Adipose tissue (tissue), 3 donors: ENCODE measurements around the gene CAND2. TPM values are rescaled to one million over a fixed set of nuclear protein-coding genes. Genes with fewer than 3 reads are reported as not detected.

ENCODE experiments used
- H3K27ac ChIP-seq: one replicate; pipeline ENCODE4 v1.5.1; 2013; ENCODE audit warnings: low read depth, low read length
- WGBS, 3 donors: extraction: QIAGEN DNeasy Blood & Tissue Kit; methylation state at CpG; one replicate each; pipeline ENCODE4 v1.1.7; 2013; 5-methylcytosine and 5-hydroxymethylcytosine counted together
- polyA plus RNA-seq, 3 donors: library from polyadenylated mRNA; stranded (reverse); fragments of 200-250 nt; gene quantifications; one replicate each; pipeline ENCODE4 v1.2.3, GENCODE V29; 2013
- donor health status: healthy with polysubstance abuse.
- donor health status: Bipolar disorder and iron deficiency.
- donor health status: healthy.

The CAND2 gene
- 1 to 10 TPM in 2 of 3 donors, under 1 TPM in 1; 0.79 to 2.0 (median 1.1) TPM for polyA plus RNA-seq

GRCh38 chr3:12796171-12797123 is at the start of gene CAND2:
TSS of gene CAND2 (plus strand) at chr3:12796680. CDS start at chr3:12796721, 41 bp downstream.
- WGBS, 3 donors, result 7 to 9% (median 7%) methylated on average over 50 to 61 of the region's 61 CpGs
- no peak within 1 kb of the TSS for H3K27ac ChIP-seq

GRCh38 chr3:12748477-12748876 is 48.0 kb upstream of the CAND2 start:
- no peak overlapping the region for H3K27ac ChIP-seq
- whole genome bisulfite sequencing, 3 donors, result 90 to 95% (median 94%) methylated on average over 5 of the region's 5 CpGs

- WGBS, 3 donors, result 11 to 16% (median 15%) methylated on average over 3 of the region's 3 CpGs
- H3K27ac ChIP-seq, result no peak overlapping the region
Observed at GRCh38 chr3:12750223-12750622, 46.3 kb upstream of the CAND2 start.

GRCh38 chr3:12750658-12751071 is 45.8 kb upstream of the CAND2 start:
- 58 to 84% (median 64%) methylated on average over 4 of the region's 4 CpGs for WGBS, 3 donors
- no peak overlapping the region for H3K27ac ChIP-seq

- 90 to 92% (median 91%) methylated on average over 5 of the region's 5 CpGs for WGBS, 3 donors
- no peak overlapping the region for H3K27ac ChIP-seq
Observed at GRCh38 chr3:12751571-12751970, 44.9 kb upstream of the CAND2 start.

- WGBS, 3 donors, result 38 to 61% (median 58%) methylated on average over 3 of the region's 3 CpGs
- no peak overlapping the region for H3K27ac ChIP-seq
Observed at GRCh38 chr3:12752102-12752501, 44.4 kb upstream of the CAND2 start.

GRCh38 chr3:12752809-12753208 is 43.7 kb upstream of the CAND2 start:
- no peak overlapping the region for H3K27ac ChIP-seq
- 71 to 87% (median 81%) methylated on average over 2 of the region's 2 CpGs for WGBS, 3 donors

GRCh38 chr3:12753275-12754028 is 43.0 kb upstream of the CAND2 start:
- WGBS, 3 donors, result 85 to 90% (median 89%) methylated on average over 9 of the region's 9 CpGs

GRCh38 chr3:12754313-12754712 is 42.2 kb upstream of the CAND2 start:
- 92 to 100% (median 100%) methylated on average over 1 of the region's 1 CpG for WGBS, 3 donors
- H3K27ac ChIP-seq, result no peak overlapping the region

More at GRCh38 chr3:12753275-12754028, 43.0 kb upstream of the CAND2 start:
- H3K27ac ChIP-seq, result no peak overlapping the region

GRCh38 chr3:12755754-12756153 is 40.7 kb upstream of the CAND2 start:
- no peak overlapping the region for H3K27ac ChIP-seq
- 40 to 73% (median 72%) methylated on average over 6 of the region's 6 CpGs for WGBS, 3 donors

GRCh38 chr3:12756175-12756574 is 40.3 kb upstream of the CAND2 start:
- WGBS, 3 donors, result 83 to 87% (median 86%) methylated on average over 4 of the region's 4 CpGs

GRCh38 chr3:12756635-12757034 is 39.8 kb upstream of the CAND2 start:
- WGBS, 3 donors, result 92 to 97% (median 94%) methylated on average over 3 of the region's 3 CpGs

More at GRCh38 chr3:12756175-12756574, 40.3 kb upstream of the CAND2 start:
- H3K27ac ChIP-seq, result no peak overlapping the region

GRCh38 chr3:12758025-12758781 is 38.3 kb upstream of the CAND2 start:
- no peak overlapping the region for H3K27ac ChIP-seq
- WGBS, 3 donors, result 12 to 58% (median 16%) methylated on average over 5 of the region's 5 CpGs

More at GRCh38 chr3:12756635-12757034, 39.8 kb upstream of the CAND2 start:
- H3K27ac ChIP-seq, result no peak overlapping the region

- 86 to 96% (median 92%) methylated on average over 9 to 10 of the region's 10 CpGs for WGBS, 3 donors
- H3K27ac ChIP-seq, result no peak within 1 kb of the TSS
Observed at GRCh38 chr3:12759097-12759679, 37.3 kb upstream of the CAND2 start, which contains the start of gene TMEM40. TSS of gene TMEM40 (minus strand) at chr3:12759259. CDS start at chr3:12749832, 9,427 bp downstream.

- WGBS, 3 donors, result 71 to 83% (median 76%) methylated on average over 8 of the region's 8 CpGs
- no peak overlapping the region for H3K27ac ChIP-seq
Observed at GRCh38 chr3:12759693-12760565, 36.6 kb upstream of the CAND2 start.

- WGBS, 3 donors, result 79 to 94% (median 85%) methylated on average over 8 of the region's 8 CpGs
- H3K27ac ChIP-seq, result no peak overlapping the region
Observed at GRCh38 chr3:12764171-12764776, 32.2 kb upstream of the CAND2 start.

GRCh38 chr3:12766541-12766940 is 29.9 kb upstream of the CAND2 start:
- no peak overlapping the region for H3K27ac ChIP-seq
- WGBS, 3 donors, result 79 to 91% (median 82%) methylated on average over 6 of the region's 6 CpGs
